Muscle layer of colon (tissue), 2 donors: ENCODE data around the gene TRPM3.
"Not testable (repeated sequence)": the region's sequence is repeated elsewhere in the genome, so short reads cannot be mapped to it uniquely, and the experiment has no call there.

Experiments used
- H3K27ac ChIP-seq: one replicate; pipeline ENCODE4 v1.7.0; 2013; ENCODE audit warnings: low read depth, mild to moderate bottlenecking, low read length, moderate library complexity
- H3K27me3 ChIP-seq, 2 donors: one replicate each; pipeline ENCODE4 v1.7.0; 2013; ENCODE audit warnings: low read length in 2 of 2, mild to moderate bottlenecking in 2 of 2; ENCODE audit not compliant: insufficient read depth in 2 of 2, control insufficient read depth in 1 of 2
- H3K36me3 ChIP-seq: one replicate; pipeline ENCODE4 v1.7.0; 2013; ENCODE audit warnings: mild to moderate bottlenecking, low read length; ENCODE audit not compliant: insufficient read depth
- H3K4me1 ChIP-seq: one replicate; pipeline ENCODE4 v1.7.0; 2013; ENCODE audit warnings: mild to moderate bottlenecking, low read length; ENCODE audit not compliant: insufficient read depth
- H3K4me3 ChIP-seq, 2 donors: one replicate each; pipeline ENCODE4 v1.7.0; 2013; ENCODE audit warnings: low read length in 2 of 2, low read depth in 1 of 2, mild to moderate bottlenecking in 1 of 2, moderate library complexity in 1 of 2
- H3K9ac ChIP-seq: one replicate; pipeline ENCODE4 v1.7.0; 2013; ENCODE audit warnings: low read length
- H3K9me3 ChIP-seq: one replicate; pipeline ENCODE4 v1.7.0; 2013; ENCODE audit warnings: mild to moderate bottlenecking, low read length
- donor health status: abdominal sarcoma.
- donor health status: Adenocarcinoma of cecum.

Gene TRPM3

DNA sequence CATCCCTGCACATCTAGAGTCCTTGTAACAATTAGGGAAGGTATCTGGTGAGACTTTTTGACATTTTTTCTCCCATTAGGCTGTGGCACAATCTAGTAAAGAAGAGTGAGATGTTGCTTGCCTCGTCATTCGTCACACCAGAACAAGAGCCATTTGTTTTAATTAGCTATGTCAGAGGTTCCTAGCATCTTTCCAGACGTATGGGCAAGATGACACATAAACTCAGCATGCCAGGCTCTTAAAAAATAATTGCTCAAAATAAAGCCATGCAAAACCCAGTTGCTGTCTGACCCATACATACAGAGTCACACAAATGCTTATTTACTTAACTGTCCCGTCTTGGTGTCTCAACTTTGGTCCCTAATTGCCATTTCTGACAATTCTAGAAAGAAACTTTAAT, 125.9 kb downstream of the TRPM3 start:
- no peak overlapping the region for H3K27ac ChIP-seq
- no peaks in the 10 kb centered on the region for H3K36me3 ChIP-seq
- no peaks in the 10 kb centered on the region for H3K9me3 ChIP-seq
- no peaks in the 10 kb centered on the region for H3K4me1 ChIP-seq
- no peak overlapping the region for H3K4me3 ChIP-seq
- H3K9ac ChIP-seq, result no peak overlapping the region
- H3K27me3 ChIP-seq, result no peaks in the 10 kb centered on the region

DNA sequence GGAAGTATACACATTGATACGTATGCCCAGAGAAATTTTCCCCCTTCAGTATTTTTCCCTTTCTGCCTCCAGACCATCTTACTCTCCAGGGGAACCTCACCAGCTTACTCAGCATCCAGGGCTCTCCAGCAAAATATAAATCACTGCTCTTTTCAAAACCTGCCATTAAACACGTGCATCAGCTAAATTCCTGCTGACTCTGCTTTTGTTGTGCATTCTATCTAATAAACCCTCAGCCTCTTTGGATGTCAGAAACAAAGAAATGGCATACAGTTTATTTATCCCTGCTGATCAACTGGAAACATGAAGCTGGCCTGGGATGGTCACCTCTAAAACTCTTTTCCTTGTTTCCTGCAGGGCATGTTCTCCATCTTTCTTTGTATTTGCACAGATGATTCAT, 126.8 kb downstream of the TRPM3 start:
- H3K36me3 ChIP-seq, result no peaks in the 10 kb centered on the region
- H3K4me1 ChIP-seq, result no peaks in the 10 kb centered on the region
- no peaks in the 10 kb centered on the region for H3K9me3 ChIP-seq
- no peak overlapping the region for H3K9ac ChIP-seq
- H3K27ac ChIP-seq, result no peak overlapping the region
- H3K4me3 ChIP-seq, result no peak overlapping the region
- no peaks in the 10 kb centered on the region for H3K27me3 ChIP-seq

- H3K4me1 ChIP-seq, result no peaks in the 10 kb centered on the region
- H3K36me3 ChIP-seq, result no peaks in the 10 kb centered on the region
- H3K4me3 ChIP-seq, result no peak overlapping the region
- no peak overlapping the region for H3K9ac ChIP-seq
- H3K27ac ChIP-seq, result no peak overlapping the region
- no peaks in the 10 kb centered on the region for H3K9me3 ChIP-seq
- H3K27me3 ChIP-seq, result no peaks in the 10 kb centered on the region
These were observed 132.9 kb downstream of the TRPM3 start for GRCh38 chr9:70988551-70988950.

GRCh38 chr9:70987986-70988385, 133.4 kb downstream of the TRPM3 start:
- no peak overlapping the region for H3K9ac ChIP-seq
- H3K27me3 ChIP-seq, result no peaks in the 10 kb centered on the region
- no peak overlapping the region for H3K27ac ChIP-seq
- H3K9me3 ChIP-seq, result no peaks in the 10 kb centered on the region
- no peak overlapping the region for H3K4me3 ChIP-seq
- no peaks in the 10 kb centered on the region for H3K4me1 ChIP-seq
- H3K36me3 ChIP-seq, result no peaks in the 10 kb centered on the region

GRCh38 chr9:70986984-70987383, 134.4 kb downstream of the TRPM3 start:
- H3K9me3 ChIP-seq, result no peaks in the 10 kb centered on the region
- no peak overlapping the region for H3K9ac ChIP-seq
- H3K4me3 ChIP-seq, result no peak overlapping the region
- no peaks in the 10 kb centered on the region for H3K4me1 ChIP-seq
- no peak overlapping the region for H3K27ac ChIP-seq
- H3K36me3 ChIP-seq, result no peaks in the 10 kb centered on the region
- H3K27me3 ChIP-seq, result no peaks in the 10 kb centered on the region

DNA sequence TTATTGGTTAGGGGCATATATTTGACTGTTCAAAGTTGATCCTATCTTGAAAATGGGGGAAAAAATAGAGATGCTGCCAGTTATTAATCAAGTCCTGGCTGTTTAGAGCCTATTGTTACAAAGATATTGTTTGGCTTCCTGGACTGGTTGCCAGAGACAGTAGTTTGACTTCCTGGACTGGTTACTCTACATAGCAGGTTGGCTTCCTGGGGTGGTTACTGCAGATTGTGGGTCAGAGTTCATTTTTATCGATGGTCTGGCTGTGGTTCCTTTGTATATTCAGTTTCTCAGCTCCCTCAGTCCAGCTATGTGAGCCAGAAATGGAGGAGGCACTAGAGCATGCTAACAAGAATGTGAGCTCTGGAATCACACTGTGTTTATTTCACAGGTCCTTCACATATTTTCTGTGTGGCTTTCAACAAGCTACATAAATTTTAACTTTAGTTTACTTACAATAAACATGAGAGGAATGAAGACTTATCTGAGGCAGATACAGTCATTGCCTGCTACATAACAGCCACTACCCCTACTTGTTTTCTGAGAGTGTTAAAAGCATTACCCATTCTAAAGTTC, 137.6 kb downstream of the TRPM3 start:
- H3K27ac ChIP-seq, result no peak overlapping the region
- no peak overlapping the region for H3K4me3 ChIP-seq
- H3K9ac ChIP-seq, result no peak overlapping the region

DNA sequence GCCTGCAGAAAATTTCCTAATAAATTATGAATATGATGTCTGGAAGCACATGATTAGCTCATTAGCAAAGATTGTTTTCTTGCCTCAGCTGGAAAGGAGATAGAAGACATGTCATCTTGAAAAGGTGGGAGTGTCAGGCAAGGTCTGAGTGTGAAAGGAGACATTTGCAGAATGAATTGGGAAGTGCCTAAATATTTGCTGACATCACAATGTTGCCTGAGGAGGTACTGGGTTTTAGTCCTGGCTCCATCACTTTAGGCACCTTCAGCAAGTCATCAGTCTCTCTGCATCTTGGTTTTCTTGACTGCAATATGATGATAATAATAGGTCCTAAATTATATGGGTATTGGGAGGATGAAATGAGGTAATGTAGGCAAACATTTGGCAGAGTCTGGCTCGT, 140.1 kb downstream of the TRPM3 start:
- Histone ChIP-seq H3K4me3 (no peak overlapping the region), H3K9me3 (no peaks in the 10 kb centered on the region), H3K9ac (no peak overlapping the region), H3K36me3 (no peaks in the 10 kb centered on the region), H3K4me1 (no peaks in the 10 kb centered on the region), H3K27ac (no peak overlapping the region), H3K27me3 (no peaks in the 10 kb centered on the region)

More for the DNA sequence above, 137.6 kb downstream of the TRPM3 start:
- Histone ChIP-seq H3K36me3 (no peaks in the 10 kb centered on the region), H3K9me3 (no peaks in the 10 kb centered on the region), H3K27me3 (no peaks in the 10 kb centered on the region), H3K4me1 (no peaks in the 10 kb centered on the region)

DNA sequence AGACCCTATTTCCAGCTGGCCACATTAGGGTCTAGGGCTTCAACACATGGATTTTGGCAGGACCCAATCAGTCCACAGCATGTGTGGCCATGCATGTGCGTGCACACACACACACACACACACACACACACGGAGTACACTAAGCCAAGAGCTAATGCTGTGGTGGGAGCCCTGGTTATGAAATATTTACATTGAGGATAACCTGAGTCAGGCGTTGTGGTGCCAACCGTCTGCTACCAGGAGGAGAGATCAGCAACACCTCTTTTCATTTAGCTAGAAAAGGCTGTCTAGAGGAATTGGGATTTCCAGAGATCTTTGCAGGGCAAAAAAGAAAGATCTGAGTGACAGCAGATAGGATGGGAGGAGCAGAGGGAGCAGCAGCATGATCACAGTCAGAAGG, 141.5 kb downstream of the TRPM3 start:
- no peaks in the 10 kb centered on the region for H3K36me3 ChIP-seq
- no peaks in the 10 kb centered on the region for H3K9me3 ChIP-seq
- H3K27me3 ChIP-seq, result no peaks in the 10 kb centered on the region
- no peak overlapping the region for H3K9ac ChIP-seq
- H3K4me3 ChIP-seq, result no peak overlapping the region
- H3K27ac ChIP-seq, result no peak overlapping the region
- H3K4me1 ChIP-seq, result no peaks in the 10 kb centered on the region

GRCh38 chr9:70978085-70978484, 143.3 kb downstream of the TRPM3 start:
- Histone ChIP-seq H3K9me3 (no peaks in the 10 kb centered on the region), H3K27ac (no peak overlapping the region), H3K4me3 (no peak overlapping the region)

GRCh38 chr9:70975821-70976220, 145.6 kb downstream of the TRPM3 start:
- no peaks in the 10 kb centered on the region for H3K9me3 ChIP-seq
- H3K27me3 ChIP-seq, result no peaks in the 10 kb centered on the region

More at GRCh38 chr9:70978085-70978484, 143.3 kb downstream of the TRPM3 start:
- Histone ChIP-seq H3K4me1 (no peaks in the 10 kb centered on the region), H3K9ac (no peak overlapping the region), H3K36me3 (no peaks in the 10 kb centered on the region), H3K27me3 (no peaks in the 10 kb centered on the region)

GRCh38 chr9:70971723-70972122, 149.7 kb downstream of the TRPM3 start:
- Histone ChIP-seq H3K4me1 (no peaks in the 10 kb centered on the region), H3K9ac (no peak overlapping the region), H3K27ac (no peak overlapping the region), H3K9me3 (no peaks in the 10 kb centered on the region), H3K4me3 (no peak overlapping the region), H3K36me3 (no peaks in the 10 kb centered on the region), H3K27me3 (no peaks in the 10 kb centered on the region)

More at GRCh38 chr9:70975821-70976220, 145.6 kb downstream of the TRPM3 start:
- no peaks in the 10 kb centered on the region for H3K4me1 ChIP-seq
- H3K9ac ChIP-seq, result no peak overlapping the region
- no peaks in the 10 kb centered on the region for H3K36me3 ChIP-seq
- H3K27ac ChIP-seq, result no peak overlapping the region
- H3K4me3 ChIP-seq, result no peak overlapping the region

DNA sequence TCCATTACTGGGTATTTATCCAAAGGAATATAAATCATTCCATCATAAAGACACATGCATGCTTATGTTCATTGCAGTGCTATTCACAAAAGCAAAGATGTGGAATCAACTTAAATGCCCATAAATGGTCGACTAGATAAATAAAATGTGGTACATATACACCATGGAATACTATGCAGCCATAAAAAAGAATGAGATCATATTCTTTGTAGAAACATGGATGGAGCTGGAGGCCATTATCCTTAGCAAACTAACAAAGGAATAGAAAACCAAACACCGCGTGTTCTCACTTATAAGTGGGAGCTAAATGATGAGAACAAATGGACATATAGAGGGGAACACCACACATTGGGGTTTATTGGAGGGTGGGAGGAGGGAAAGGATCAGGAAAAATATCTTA, 155.0 kb downstream of the TRPM3 start:
- not testable (repeated sequence) for H3K9me3 ChIP-seq, H3K27me3 ChIP-seq, H3K36me3 ChIP-seq, H3K9ac ChIP-seq, H3K4me1 ChIP-seq, H3K27ac ChIP-seq, H3K4me3 ChIP-seq
